HCEC 1CT (cell line): ENCODE measurements around the gene CHD6.

Experiments used
- DNase-seq: peaks from one replicate; pipeline ENCODE4 v3.0.0-alpha.2; 2017

Gene CHD6

GRCh38 chr20:41499961-41500725 is 118.0 kb downstream of the CHD6 start:
- no peak for DNase-seq

- DNase-seq: no peak
Observed at GRCh38 chr20:41499064-41499463, 119.1 kb downstream of the CHD6 start.

- DNase-seq: peak; percentile 74
Observed at GRCh38 chr20:41497186-41497895, 120.8 kb downstream of the CHD6 start.

GRCh38 chr20:41494451-41494850 is 123.7 kb downstream of the CHD6 start:
- no peak for DNase-seq

GRCh38 chr20:41483553-41483930 is 134.6 kb downstream of the CHD6 start:
- DNase-seq: peak; percentile 33

GRCh38 chr20:41482647-41483552 is 135.3 kb downstream of the CHD6 start:
- peak; percentile 96 for DNase-seq

GRCh38 chr20:41480054-41480770 is 138.0 kb downstream of the CHD6 start:
- peak; percentile 24 for DNase-seq

- no peak for DNase-seq
Observed at GRCh38 chr20:41479113-41479512, 139.1 kb downstream of the CHD6 start.

- DNase-seq: no peak
Observed at GRCh38 chr20:41478026-41478425, 140.2 kb downstream of the CHD6 start.

- no peak for DNase-seq
Observed at GRCh38 chr20:41476446-41476845, 141.7 kb downstream of the CHD6 start.

GRCh38 chr20:41476013-41476441 is 142.2 kb downstream of the CHD6 start:
- DNase-seq: peak; percentile 48

GRCh38 chr20:41475503-41475902 is 142.7 kb downstream of the CHD6 start:
- DNase-seq: no peak

- DNase-seq: no peak
Observed at GRCh38 chr20:41470362-41471095, 147.6 kb downstream of the CHD6 start.

GRCh38 chr20:41469868-41470267 is 148.3 kb downstream of the CHD6 start:
- DNase-seq: no peak

GRCh38 chr20:41468994-41469600 is 149.1 kb downstream of the CHD6 start:
- DNase-seq: no peak

- DNase-seq: no peak
Observed at GRCh38 chr20:41467690-41468089, 150.5 kb downstream of the CHD6 start.

- no peak for DNase-seq
Observed at GRCh38 chr20:41467220-41467619, 151.0 kb downstream of the CHD6 start.

- no peak for DNase-seq
Observed at GRCh38 chr20:41463567-41463966, 154.6 kb downstream of the CHD6 start.

- no peak for DNase-seq
Observed at GRCh38 chr20:41462372-41463161, 155.6 kb downstream of the CHD6 start.

GRCh38 chr20:41458761-41459160 is 159.4 kb downstream of the CHD6 start:
- no peak for DNase-seq
